Motor neuron (in vitro differentiated cells): ENCODE results near the gene C9orf72. TPM values are rescaled to one million over a fixed set of nuclear protein-coding genes. Genes with fewer than 3 reads are reported as not detected.
"Not testable (repeated sequence)": the region's sequence is repeated elsewhere in the genome, so short reads cannot be mapped to it uniquely, and the experiment has no call there.

ENCODE experiments used
- ATAC-seq, 8 experiments: fragments of 200-7000 bp; cut with Tn5 transposase; replicated peaks in 6 of 8; 2 replicates each; pipeline ENCODE4 v1.8.0; 2021; ENCODE audit warnings: mild to moderate bottlenecking in 8 of 8, moderate library complexity in 8 of 8
- H3K27ac ChIP-seq, 2 donors: fragments of 250-450 bp; sonication (Bioruptor Pico); 2 replicates each; pipeline ENCODE4 v1.9.0; 2021; ENCODE audit warnings: antibody characterized with exemption in 2 of 2, mild to moderate bottlenecking in 2 of 2, moderate library complexity in 1 of 2
- H3K4me1 ChIP-seq, 2 donors: fragments of 250-450 bp; sonication (Bioruptor Pico); replicated peaks in 1 of 2; 2 replicates each; pipeline ENCODE4 v1.6.1; 2021; ENCODE audit warnings: antibody characterized with exemption in 2 of 2, mild to moderate bottlenecking in 2 of 2, moderate library complexity in 1 of 2
- H3K4me3 ChIP-seq, 5 donors: fragments of 250-450 bp; sonication (Bioruptor Pico); 2 replicates each; pipeline ENCODE4 v1.9.0; 2021; ENCODE audit warnings: antibody characterized with exemption in 5 of 5, mild to moderate bottlenecking in 5 of 5, moderate library complexity in 4 of 5
- WGBS, 10 experiments: fragments of 450-650 bp; shearing (Covaris generic); methylation state at CpG; one replicate each; pipeline ENCODE4 v1.0.0; 2022; 5-methylcytosine and 5-hydroxymethylcytosine counted together
- in situ Hi-C, 9 experiments: fragments of 400-800 bp; cut with MboI; loops; one replicate each; pipeline ENCODE4 v1.15.0; 2021; ENCODE audit warnings: low sequenced_read_pairs in 9 of 9, low pct_unique_long_range_greater_than_20kb in 2 of 9; ENCODE audit not compliant: unreplicated experiment in 9 of 9
- total RNA-seq, 8 experiments: library from RNA; unstranded; fragments of 300-600 nt; gene quantifications; 2 replicates each; pipeline versions ENCODE4 v1.2.3 to v1.2.4, GENCODE V29; 2022

C9orf72 gene
- total RNA-seq, 8 experiments from 2014 or later: 5.2 to 53.7 (median 28.9) TPM

GRCh38 chr9:27519466-27520465, 53.5 kb downstream of the C9orf72 start:
- Histone ChIP-seq H3K4me1 (peaks cover 0 to 7% of the 10 kb centered on the region in 2 donors), H3K27ac (no peak overlapping the region), H3K4me3 (no peak overlapping the region)
- ATAC-seq: peak in 4 of 8 experiments; percentile 25 to 99 (median 98)
- in situ Hi-C loops: loop anchor here in 1 of 9 experiments (10.0 kb wide), 1 partner anchor 185 kb away; no protein-coding TSS in a partner anchor
- WGBS, 10 experiments: 21 to 89% (median 67%) methylated on average over 1 to 10 of the region's 10 CpGs

DNA sequence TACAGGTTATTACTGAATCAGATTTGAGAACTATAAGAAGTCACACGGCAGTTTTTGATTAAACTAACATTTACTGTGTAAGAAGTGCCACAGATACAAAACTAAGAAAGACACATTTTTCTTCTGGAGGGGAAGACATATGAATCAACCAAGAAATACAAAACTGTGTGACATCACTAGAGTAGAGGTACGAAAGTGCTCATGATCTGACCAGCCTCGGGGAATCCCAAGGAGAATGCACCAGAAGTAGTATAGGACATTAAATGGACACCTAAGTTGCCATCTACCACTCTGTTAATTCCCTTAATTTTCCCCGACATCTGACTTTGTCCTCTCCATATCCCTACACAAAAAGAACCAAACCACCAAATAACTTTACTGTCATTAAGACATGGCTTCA, 54.5 kb downstream of the C9orf72 start:
- Histone ChIP-seq H3K4me1 (peaks cover 0 to 7% of the 10 kb centered on the region in 2 donors), H3K4me3 (no peak overlapping the region), H3K27ac (no peak overlapping the region)
- in situ Hi-C loops: no loop called here
- WGBS, 10 experiments: 72 to 100% (median 90%) methylated on average over 1 to 4 of the region's 4 CpGs
- no peak for ATAC-seq

- no peak overlapping the region for H3K27ac ChIP-seq
Measured at GRCh38 chr9:27518006-27518405, 55.3 kb downstream of the C9orf72 start.

GRCh38 chr9:27514551-27514950, 58.7 kb downstream of the C9orf72 start:
- no peak overlapping the region for H3K4me3 ChIP-seq
- WGBS, 10 experiments: 73 to 100% (median 88%) methylated on average over 1 to 2 of the region's 2 CpGs; no CpG with 5 or more reads in 5 of the 10 experiments
- H3K4me1 ChIP-seq: no peaks in the 10 kb centered on the region
- ATAC-seq: peak in 1 of 8 experiments; percentile 45
- in situ Hi-C loops: no loop called here
- H3K27ac ChIP-seq: no peak overlapping the region

More at GRCh38 chr9:27518006-27518405, 55.3 kb downstream of the C9orf72 start:
- Histone ChIP-seq H3K4me1 (peaks cover 0 to 7% of the 10 kb centered on the region in 2 donors), H3K4me3 (no peak overlapping the region)
- in situ Hi-C loops: no loop called here
- no peak for ATAC-seq
- WGBS, 10 experiments: 79 to 100% (median 90%) methylated on average over 1 to 2 of the region's 2 CpGs; no CpG with 5 or more reads in 5 of the 10 experiments

GRCh38 chr9:27511771-27512170, 61.5 kb downstream of the C9orf72 start:
- Histone ChIP-seq H3K4me1 (no peaks in the 10 kb centered on the region), H3K27ac (no peak overlapping the region), H3K4me3 (no peak overlapping the region)
- ATAC-seq: no peak
- WGBS, 10 experiments: 69 to 100% (median 100%) methylated on average over 1 to 2 of the region's 2 CpGs; no CpG with 5 or more reads in 6 of the 10 experiments
- in situ Hi-C loops: no loop called here

- WGBS, 10 experiments: 40 to 100% (median 91%) methylated on average over 1 to 2 of the region's 2 CpGs; no CpG with 5 or more reads in 2 of the 10 experiments
- H3K4me3 ChIP-seq: no peak overlapping the region
- no peaks in the 10 kb centered on the region for H3K4me1 ChIP-seq
- no peak for ATAC-seq
- in situ Hi-C loops: no loop called here
- no peak overlapping the region for H3K27ac ChIP-seq
Measured at GRCh38 chr9:27510780-27511179, 62.5 kb downstream of the C9orf72 start.

GRCh38 chr9:27506981-27507380, 66.3 kb downstream of the C9orf72 start:
- ATAC-seq: no peak

GRCh38 chr9:27505744-27506161, 67.5 kb downstream of the C9orf72 start:
- ATAC-seq: no peak
- in situ Hi-C loops: no loop called here

More at GRCh38 chr9:27506981-27507380, 66.3 kb downstream of the C9orf72 start:
- Histone ChIP-seq H3K4me3 (no peak overlapping the region), H3K4me1 (no peaks in the 10 kb centered on the region), H3K27ac (no peak overlapping the region)
- in situ Hi-C loops: no loop called here
- 0 to 100% (median 80%) methylated on average over 1 to 2 of the region's 2 CpGs; no CpG with 5 or more reads in 1 of the 10 experiments for WGBS, 10 experiments

GRCh38 chr9:27504259-27504658, 69.0 kb downstream of the C9orf72 start:
- H3K4me1 ChIP-seq: no peaks in the 10 kb centered on the region
- H3K27ac ChIP-seq: no peak overlapping the region
- no peak for ATAC-seq
- in situ Hi-C loops: no loop called here
- H3K4me3 ChIP-seq: no peak overlapping the region

More at GRCh38 chr9:27505744-27506161, 67.5 kb downstream of the C9orf72 start:
- Histone ChIP-seq H3K4me3 (no peak overlapping the region), H3K4me1 (no peaks in the 10 kb centered on the region), H3K27ac (no peak overlapping the region)
- WGBS, 10 experiments: 20 to 100% (median 80%) methylated on average over 1 to 5 of the region's 5 CpGs; no CpG with 5 or more reads in 1 of the 10 experiments

DNA sequence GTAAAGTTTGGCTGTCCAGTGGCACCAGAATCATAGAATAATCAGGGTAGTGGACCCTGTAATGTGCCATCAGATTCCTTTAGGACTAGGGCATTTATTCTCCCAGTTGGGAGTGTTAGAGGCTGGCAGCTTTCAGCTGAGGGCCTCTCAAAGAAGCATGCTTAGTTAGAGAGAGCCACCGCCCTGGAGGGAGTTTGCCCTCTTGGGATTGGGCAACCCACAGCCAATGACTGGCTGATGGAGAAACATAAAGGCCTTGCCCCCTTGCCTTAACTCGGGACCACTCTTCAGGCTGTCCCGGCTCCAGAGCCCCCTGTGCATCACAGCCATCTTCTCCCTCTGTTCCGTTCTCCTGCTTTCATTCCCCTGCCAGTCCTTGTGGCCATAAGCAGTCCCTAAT, 69.7 kb downstream of the C9orf72 start:
- in situ Hi-C loops: no loop called here
- 80 to 93% (median 90%) methylated on average over 1 to 3 of the region's 4 CpGs; no CpG with 5 or more reads in 7 of the 10 experiments for WGBS, 10 experiments
- ATAC-seq: peak in 1 of 8 experiments; percentile 49
- Histone ChIP-seq H3K4me3 (no peak overlapping the region), H3K4me1 (peaks cover under 1 to 6% of the 10 kb centered on the region in 2 donors), H3K27ac (no peak overlapping the region)

- peaks cover 13 to 16% of the 10 kb centered on the region in 2 donors for H3K4me1 ChIP-seq
- H3K4me3 ChIP-seq, ATAC-seq, in situ Hi-C loops, H3K27ac ChIP-seq: not testable (repeated sequence)
- 80 to 100% (median 100%) methylated on average over 1 to 3 of the region's 3 CpGs; no CpG with 5 or more reads in 3 of the 10 experiments for WGBS, 10 experiments
Measured at GRCh38 chr9:27500902-27501301, 72.4 kb downstream of the C9orf72 start.

DNA sequence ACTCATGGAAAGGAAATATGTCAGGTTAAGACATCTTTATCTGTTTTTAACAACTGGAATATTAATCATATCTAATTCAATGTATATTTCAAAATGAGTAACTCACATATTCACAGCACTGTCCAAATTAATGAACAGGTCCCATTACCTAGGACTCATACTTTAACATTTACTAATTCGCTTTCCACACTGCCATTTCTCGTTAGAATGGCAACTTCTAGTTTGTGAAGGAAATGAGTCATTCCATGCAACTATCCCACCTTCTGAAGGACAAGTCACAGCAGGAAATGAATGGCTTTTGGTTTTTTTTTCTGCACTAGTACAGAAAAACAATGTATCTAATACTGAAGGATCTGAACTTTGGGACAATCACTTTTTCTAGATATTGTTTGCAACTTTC, 73.8 kb downstream of the C9orf72 start:
- Histone ChIP-seq H3K4me3 (no peak overlapping the region), H3K27ac (no peak overlapping the region), H3K4me1 (peaks cover 14 to 20% of the 10 kb centered on the region in 2 donors)
- in situ Hi-C loops: no loop called here
- WGBS, 10 experiments: 6 to 80% (median 18%) methylated on average over 1 to 2 of the region's 2 CpGs; no CpG with 5 or more reads in 2 of the 10 experiments
- peak in 4 of 8 experiments; percentile 8 to 60 (median 32) for ATAC-seq

DNA sequence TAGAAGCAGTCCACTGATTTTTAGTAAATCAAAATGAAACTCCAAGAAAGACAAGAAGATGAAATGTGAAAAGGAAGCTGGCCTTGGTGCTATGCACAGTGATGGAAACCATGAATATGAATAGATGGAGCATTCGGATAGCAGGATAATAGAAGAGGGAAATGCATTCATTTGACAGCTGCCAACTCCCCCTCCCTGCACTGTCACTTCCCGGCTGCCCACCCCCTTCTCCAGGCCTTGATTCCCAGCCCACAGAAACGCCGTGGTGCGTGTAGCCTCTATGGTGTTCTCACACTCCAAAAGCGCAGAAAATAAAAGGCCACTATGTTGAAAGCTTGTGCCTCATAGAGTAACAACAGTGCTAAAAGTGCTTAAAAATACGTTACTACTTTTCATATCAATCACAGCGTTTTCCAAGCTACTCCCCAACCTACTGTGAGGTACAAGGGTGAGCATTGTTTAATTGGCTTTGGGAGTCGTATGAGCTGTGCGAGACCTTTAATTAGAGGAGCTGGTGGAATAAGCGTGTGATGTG, 75.3 kb downstream of the C9orf72 start:
- H3K4me3 ChIP-seq: peak overlapping the region in 3 of 5 donors; percentile 3 to 15 (median 5)
- peak overlapping the region in 1 of 2 donors; percentile 24 for H3K27ac ChIP-seq
- peak in 5 of 8 experiments; percentile 73 to 97 (median 91) for ATAC-seq
- in situ Hi-C loops: no loop called here
- peaks cover 14 to 20% of the 10 kb centered on the region in 2 donors for H3K4me1 ChIP-seq
- WGBS, 10 experiments: 0 to 92% (median 0%) methylated on average over 1 to 8 of the region's 11 CpGs; no CpG with 5 or more reads in 1 of the 10 experiments
